HEK293 (cell line): ENCODE data around the gene UNK.
"Not testable (repeated sequence)": the region's sequence is repeated elsewhere in the genome, so short reads cannot be mapped to it uniquely, and the experiment has no call there.

ENCODE experiments used
- CTCF ChIA-PET: fragments of 350-600 bp; formaldehyde crosslinking; extraction: SDS; loops from one replicate; lab custom pipeline; 2021; ENCODE audit warnings: antibody characterized with exemption; lab: Yijun Ruan, JAX
- POLR2A ChIA-PET: fragments of 300-600 bp; formaldehyde crosslinking; extraction: SDS; loops from one replicate; lab custom pipeline; 2020; ENCODE audit warnings: antibody characterized with exemption, inconsistent platforms; lab: Yijun Ruan, JAX
- H3K27ac ChIP-seq: fragments of 200-500 bp; sonication (Bioruptor generic); 2 replicates; pipeline ENCODE4 v1.5.1; 2014; ENCODE audit warnings: low read depth, low read length, control low read depth, inconsistent platforms; ENCODE audit errors: extremely low read depth
- H3K36me3 ChIP-seq, 2 experiments: fragments of 200-500 bp in 1 of 2; sonication (Bioruptor generic) in 1 of 2; 1 replicate in 1 of 2; 2 replicates in 1 of 2; pipeline ENCODE4 v1.5.1; 2014 to 2017; ENCODE audit warnings: inconsistent platforms in 2 of 2, low read length in 2 of 2; ENCODE audit not compliant: control insufficient read depth in 2 of 2, insufficient read depth in 1 of 2
- H3K4me1 ChIP-seq: fragments of 200-500 bp; sonication (Bioruptor generic); 2 replicates; pipeline ENCODE4 v1.5.1; 2014; ENCODE audit warnings: mild to moderate bottlenecking, low read length, inconsistent platforms; ENCODE audit not compliant: control insufficient read depth, insufficient read depth
- H3K4me3 ChIP-seq: 2 replicates; pipeline ENCODE4 v1.5.1; 2011; ENCODE audit warnings: low read depth, mild to moderate bottlenecking, control low read depth, low read length, moderate library complexity
- H3K9me3 ChIP-seq: fragments of 200-500 bp; sonication (Bioruptor generic); 2 replicates; pipeline ENCODE4 v1.5.1; 2014; ENCODE audit warnings: low read depth, low read length, inconsistent platforms; ENCODE audit not compliant: control insufficient read depth, insufficient read depth
- GLIS2 ChIP-seq: fragments of 450-650 bp; formaldehyde crosslinking; IDR thresholded peaks from 2 replicates; pipeline ENCODE4 v1.5.1; 2016; ENCODE audit warnings: missing biosample characterization, missing genetic modification characterization
- KLF9 ChIP-seq: fragments of 450-650 bp; formaldehyde crosslinking; IDR thresholded peaks from 2 replicates; pipeline ENCODE4 v1.5.1; 2016; ENCODE audit warnings: missing biosample characterization, missing genetic modification characterization, low read depth
- OSR2 ChIP-seq: fragments of 450-650 bp; formaldehyde crosslinking; IDR thresholded peaks from 2 replicates; pipeline ENCODE4 v1.5.1; 2016; ENCODE audit warnings: missing biosample characterization, missing genetic modification characterization
- RBAK ChIP-seq: fragments of 450-650 bp; formaldehyde crosslinking; IDR thresholded peaks from 2 replicates; pipeline ENCODE4 v1.5.1; 2016; ENCODE audit warnings: missing biosample characterization, missing genetic modification characterization
- SCRT2 ChIP-seq: fragments of 450-650 bp; formaldehyde crosslinking; IDR thresholded peaks from 2 replicates; pipeline ENCODE4 v1.5.1; 2016; ENCODE audit warnings: missing biosample characterization, missing genetic modification characterization
- SP2 ChIP-seq: fragments of 450-650 bp; formaldehyde crosslinking; IDR thresholded peaks from 2 replicates; pipeline ENCODE4 v1.5.1; 2016; ENCODE audit warnings: missing biosample characterization, missing genetic modification characterization
- ZBTB17 ChIP-seq: fragments of 450-650 bp; formaldehyde crosslinking; IDR thresholded peaks from 2 replicates; pipeline ENCODE4 v1.5.1; 2016; ENCODE audit warnings: missing biosample characterization, missing genetic modification characterization
- ZNF10 ChIP-seq: fragments of 450-650 bp; formaldehyde crosslinking; IDR thresholded peaks from 2 replicates; pipeline ENCODE4 v1.5.1; 2017; ENCODE audit warnings: missing biosample characterization, missing genetic modification characterization
- ZNF211 ChIP-seq: fragments of 450-650 bp; formaldehyde crosslinking; IDR thresholded peaks from 2 replicates; pipeline ENCODE4 v1.5.1; 2016; ENCODE audit warnings: low read depth, missing biosample characterization, missing genetic modification characterization
- ZNF24 ChIP-seq: fragments of 450-650 bp; formaldehyde crosslinking; IDR thresholded peaks from 2 replicates; pipeline ENCODE4 v1.5.1; 2016; ENCODE audit warnings: missing biosample characterization, missing genetic modification characterization
- ZNF292 ChIP-seq: fragments of 450-650 bp; formaldehyde crosslinking; IDR thresholded peaks from 2 replicates; pipeline ENCODE4 v1.5.1; 2016; ENCODE audit warnings: low read depth, missing biosample characterization, missing genetic modification characterization, borderline replicate concordance
- ZNF48 ChIP-seq: fragments of 450-650 bp; formaldehyde crosslinking; IDR thresholded peaks from 2 replicates; pipeline ENCODE4 v1.5.1; 2016; ENCODE audit warnings: missing biosample characterization, missing genetic modification characterization
- ZNF529 ChIP-seq: fragments of 450-650 bp; formaldehyde crosslinking; IDR thresholded peaks from 2 replicates; pipeline ENCODE4 v1.5.1; 2017; ENCODE audit warnings: missing genetic modification characterization, missing biosample characterization; ENCODE audit not compliant: insufficient replicate concordance
- ZNF549 ChIP-seq: fragments of 450-650 bp; IDR thresholded peaks from 2 replicates; pipeline ENCODE4 v1.5.1; 2018; ENCODE audit warnings: missing biosample characterization, missing genetic modification characterization, mild to moderate bottlenecking, inconsistent platforms, moderate library complexity
- ZNF624 ChIP-seq: fragments of 450-650 bp; formaldehyde crosslinking; IDR thresholded peaks from 2 replicates; pipeline ENCODE4 v1.5.1; 2017; ENCODE audit warnings: missing biosample characterization, missing genetic modification characterization
- ZNF830 ChIP-seq: fragments of 450-650 bp; IDR thresholded peaks from 2 replicates; pipeline ENCODE4 v1.5.0; 2018; ENCODE audit warnings: missing biosample characterization, missing genetic modification characterization, low read depth, mild to moderate bottlenecking, moderate library complexity
- TF ChIP-seq, protein P1 (sequence below): fragments of 450-650 bp; formaldehyde crosslinking; IDR thresholded peaks from 2 replicates; pipeline ENCODE4 v1.5.1; 2016; ENCODE audit warnings: missing biosample characterization, missing genetic modification characterization
- TF ChIP-seq, protein P2 (sequence below): fragments of 450-650 bp; formaldehyde crosslinking; IDR thresholded peaks from 2 replicates; pipeline ENCODE4 v1.5.0; 2017; ENCODE audit warnings: missing biosample characterization, missing genetic modification characterization, borderline replicate concordance
- TF ChIP-seq, protein P3 (sequence below): fragments of 450-650 bp; formaldehyde crosslinking; IDR thresholded peaks from 2 replicates; pipeline ENCODE4 v1.5.1; 2016; ENCODE audit warnings: missing biosample characterization, missing genetic modification characterization
- TF ChIP-seq, protein P4 (sequence below): fragments of 450-650 bp; formaldehyde crosslinking; IDR thresholded peaks from 2 replicates; pipeline ENCODE4 v1.5.1; 2016; ENCODE audit warnings: missing biosample characterization, missing genetic modification characterization

The UNK gene

GRCh38 chr17:75777296-75777922 is 7.2 kb upstream of the UNK start:
- peaks cover 10% of the 10 kb centered on the region; the same call in 1 of the 2 replicates for H3K4me1 ChIP-seq
- TF ChIP-seq RBAK (no peak), ZNF292 (no peak), ZNF830 (tag by site-specific recombination) (no peak), ZNF529 (tag by site-specific recombination) (no peak), ZNF211 (tag by site-specific recombination) (no peak), ZNF10 (tag by site-specific recombination) (no peak), OSR2 (no peak)
- TF ChIP-seq, protein P1, sequence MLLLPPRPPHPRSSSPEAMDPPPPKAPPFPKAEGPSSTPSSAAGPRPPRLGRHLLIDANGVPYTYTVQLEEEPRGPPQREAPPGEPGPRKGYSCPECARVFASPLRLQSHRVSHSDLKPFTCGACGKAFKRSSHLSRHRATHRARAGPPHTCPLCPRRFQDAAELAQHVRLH: no peak
- TF ChIP-seq, all 188 proteins: peak for 0
- Histone ChIP-seq H3K36me3 (peaks cover 0 to 49% of the 10 kb centered on the region in 2 experiments; a peak in 2 of 3 replicates), H3K27ac (no peak overlapping the region), H3K9me3 (no peaks in the 10 kb centered on the region), H3K4me3 (peak overlapping the region; percentile 72)
- CTCF ChIA-PET: interaction anchor here (0.6 to 9.4 kb wide), 9 partner anchors 9 to 704 kb away, joined by 3 to 73 read pairs (median 3); partner anchors contain the start of genes GALK1 and SMIM5
- POLR2A ChIA-PET: interaction anchor here (0.6 to 8.1 kb wide), 10 partner anchors 7 to 161 kb away, joined by 3 to 234 read pairs (median 5); partner anchors contain the start of genes GALK1, TRIM65 and UNK

- not testable (repeated sequence) for H3K9me3 ChIP-seq
- H3K27ac ChIP-seq: peak overlapping the region; percentile 94; the same call in 1 of the 2 replicates
- TF ChIP-seq ZBTB17 (tag by site-specific recombination): peak; percentile 73
- POLR2A ChIA-PET: interaction anchor here (0.6 to 8.1 kb wide), 11 partner anchors 13 to 258 kb away, joined by 3 to 234 read pairs (median 5); partner anchors contain the start of genes GALK1, TRIM65 and WBP2
- H3K4me3 ChIP-seq: peak overlapping the region; percentile 72
- CTCF ChIA-PET: interaction anchor here (0.6 to 9.4 kb wide), 9 partner anchors 10 to 705 kb away, joined by 3 to 73 read pairs (median 3); partner anchors contain the start of genes GALK1 and RECQL5
- peaks cover 13% of the 10 kb centered on the region; the same call in 1 of the 2 replicates for H3K4me1 ChIP-seq
- peaks cover 0 to 49% of the 10 kb centered on the region in 2 experiments; a peak in 2 of 3 replicates for H3K36me3 ChIP-seq
These were observed 6.3 kb upstream of the UNK start for GRCh38 chr17:75778066-75778860.

- Histone ChIP-seq H3K36me3 (peaks cover 0 to 49% of the 10 kb centered on the region in 2 experiments; a peak in 2 of 3 replicates), H3K4me3 (peak overlapping the region; percentile 72), H3K27ac (peak overlapping the region; percentile 94), H3K4me1 (peaks cover 14% of the 10 kb centered on the region; the same call in 1 of the 2 replicates), H3K9me3 (no peaks in the 10 kb centered on the region)
- POLR2A ChIA-PET: interaction anchor here (0.6 to 8.1 kb wide), 9 partner anchors 12 to 259 kb away, joined by 4 to 234 read pairs (median 5); partner anchors contain the start of genes GALK1, TRIM65 and WBP2
- CTCF ChIA-PET: interaction anchor here (0.8 to 9.4 kb wide), 6 partner anchors 13 to 112 kb away, joined by 3 to 73 read pairs (median 4); partner anchors contain the start of genes GALK1 and RECQL5
- TF ChIP-seq SP2 (tag by site-specific recombination): 0 out of 2 replicates have a peak, but pooled peaks have one; percentile 20
- TF ChIP-seq ZNF48: no peak
- TF ChIP-seq, protein P2, sequence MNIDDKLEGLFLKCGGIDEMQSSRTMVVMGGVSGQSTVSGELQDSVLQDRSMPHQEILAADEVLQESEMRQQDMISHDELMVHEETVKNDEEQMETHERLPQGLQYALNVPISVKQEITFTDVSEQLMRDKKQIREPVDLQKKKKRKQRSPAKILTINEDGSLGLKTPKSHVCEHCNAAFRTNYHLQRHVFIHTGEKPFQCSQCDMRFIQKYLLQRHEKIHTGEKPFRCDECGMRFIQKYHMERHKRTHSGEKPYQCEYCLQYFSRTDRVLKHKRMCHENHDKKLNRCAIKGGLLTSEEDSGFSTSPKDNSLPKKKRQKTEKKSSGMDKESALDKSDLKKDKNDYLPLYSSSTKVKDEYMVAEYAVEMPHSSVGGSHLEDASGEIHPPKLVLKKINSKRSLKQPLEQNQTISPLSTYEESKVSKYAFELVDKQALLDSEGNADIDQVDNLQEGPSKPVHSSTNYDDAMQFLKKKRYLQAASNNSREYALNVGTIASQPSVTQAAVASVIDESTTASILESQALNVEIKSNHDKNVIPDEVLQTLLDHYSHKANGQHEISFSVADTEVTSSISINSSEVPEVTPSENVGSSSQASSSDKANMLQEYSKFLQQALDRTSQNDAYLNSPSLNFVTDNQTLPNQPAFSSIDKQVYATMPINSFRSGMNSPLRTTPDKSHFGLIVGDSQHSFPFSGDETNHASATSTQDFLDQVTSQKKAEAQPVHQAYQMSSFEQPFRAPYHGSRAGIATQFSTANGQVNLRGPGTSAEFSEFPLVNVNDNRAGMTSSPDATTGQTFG (tag by site-specific recombination): no peak
- TF ChIP-seq ZNF624 (tag by site-specific recombination): no peak
- TF ChIP-seq, protein P3, sequence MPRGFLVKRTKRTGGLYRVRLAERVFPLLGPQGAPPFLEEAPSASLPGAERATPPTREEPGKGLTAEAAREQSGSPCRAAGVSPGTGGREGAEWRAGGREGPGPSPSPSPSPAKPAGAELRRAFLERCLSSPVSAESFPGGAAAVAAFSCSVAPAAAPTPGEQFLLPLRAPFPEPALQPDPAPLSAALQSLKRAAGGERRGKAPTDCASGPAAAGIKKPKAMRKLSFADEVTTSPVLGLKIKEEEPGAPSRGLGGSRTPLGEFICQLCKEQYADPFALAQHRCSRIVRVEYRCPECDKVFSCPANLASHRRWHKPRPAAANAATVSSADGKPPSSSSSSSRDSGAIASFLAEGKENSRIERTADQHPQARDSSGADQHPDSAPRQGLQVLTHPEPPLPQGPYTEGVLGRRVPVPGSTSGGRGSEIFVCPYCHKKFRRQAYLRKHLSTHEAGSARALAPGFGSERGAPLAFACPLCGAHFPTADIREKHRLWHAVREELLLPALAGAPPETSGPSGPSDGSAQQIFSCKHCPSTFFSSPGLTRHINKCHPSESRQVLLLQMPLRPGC: no peak
- TF ChIP-seq KLF9 (tag by site-specific recombination): 0 out of 2 replicates have a peak, but pooled peaks have one; percentile 36
- peak; percentile 81 for TF ChIP-seq GLIS2 (tag by site-specific recombination)
- TF ChIP-seq ZNF529 (tag by site-specific recombination): no peak
- TF ChIP-seq ZNF24 (tag by site-specific recombination): no peak
- TF ChIP-seq, protein P4, sequence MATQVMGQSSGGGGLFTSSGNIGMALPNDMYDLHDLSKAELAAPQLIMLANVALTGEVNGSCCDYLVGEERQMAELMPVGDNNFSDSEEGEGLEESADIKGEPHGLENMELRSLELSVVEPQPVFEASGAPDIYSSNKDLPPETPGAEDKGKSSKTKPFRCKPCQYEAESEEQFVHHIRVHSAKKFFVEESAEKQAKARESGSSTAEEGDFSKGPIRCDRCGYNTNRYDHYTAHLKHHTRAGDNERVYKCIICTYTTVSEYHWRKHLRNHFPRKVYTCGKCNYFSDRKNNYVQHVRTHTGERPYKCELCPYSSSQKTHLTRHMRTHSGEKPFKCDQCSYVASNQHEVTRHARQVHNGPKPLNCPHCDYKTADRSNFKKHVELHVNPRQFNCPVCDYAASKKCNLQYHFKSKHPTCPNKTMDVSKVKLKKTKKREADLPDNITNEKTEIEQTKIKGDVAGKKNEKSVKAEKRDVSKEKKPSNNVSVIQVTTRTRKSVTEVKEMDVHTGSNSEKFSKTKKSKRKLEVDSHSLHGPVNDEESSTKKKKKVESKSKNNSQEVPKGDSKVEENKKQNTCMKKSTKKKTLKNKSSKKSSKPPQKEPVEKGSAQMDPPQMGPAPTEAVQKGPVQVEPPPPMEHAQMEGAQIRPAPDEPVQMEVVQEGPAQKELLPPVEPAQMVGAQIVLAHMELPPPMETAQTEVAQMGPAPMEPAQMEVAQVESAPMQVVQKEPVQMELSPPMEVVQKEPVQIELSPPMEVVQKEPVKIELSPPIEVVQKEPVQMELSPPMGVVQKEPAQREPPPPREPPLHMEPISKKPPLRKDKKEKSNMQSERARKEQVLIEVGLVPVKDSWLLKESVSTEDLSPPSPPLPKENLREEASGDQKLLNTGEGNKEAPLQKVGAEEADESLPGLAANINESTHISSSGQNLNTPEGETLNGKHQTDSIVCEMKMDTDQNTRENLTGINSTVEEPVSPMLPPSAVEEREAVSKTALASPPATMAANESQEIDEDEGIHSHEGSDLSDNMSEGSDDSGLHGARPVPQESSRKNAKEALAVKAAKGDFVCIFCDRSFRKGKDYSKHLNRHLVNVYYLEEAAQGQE (tag by site-specific recombination): no peak
- TF ChIP-seq ZNF549 (tag by site-specific recombination): no peak
- peak; percentile 98 for TF ChIP-seq SCRT2 (tag by site-specific recombination)
These were observed 5.8 kb upstream of the UNK start for GRCh38 chr17:75778861-75779249.
